Heart left ventricle (tissue), 16 donors: ENCODE results near the gene WDR37. TPM values are rescaled to one million over a fixed set of nuclear protein-coding genes. Genes with fewer than 3 reads are reported as not detected.

Experiments
- ATAC-seq, 4 donors: fragments of 200-7000 bp; cut with Tn5 transposase; one replicate each; pipeline ENCODE4 v1.9.1; 2020 to 2022; ENCODE audit warnings: moderate library complexity in 4 of 4, mild to moderate bottlenecking in 3 of 4, moderate number of reproducible peaks in 1 of 4
- DNase-seq, 5 donors: peaks; one replicate each; pipeline ENCODE4 v3.0.0-alpha.2; 2020
- H3K27ac ChIP-seq, 12 donors: fragments of 200-600 bp; sonication (generic) in 4 of 12; one replicate each; pipeline versions ENCODE4 v1.5.0 to v1.8.0; 2016 to 2022; ENCODE audit warnings: mild to moderate bottlenecking in 2 of 12
- H3K27me3 ChIP-seq, 9 donors: fragments of 200-600 bp; sonication (generic) in 2 of 9; one replicate each; pipeline versions ENCODE4 v1.5.1 to v1.8.0; 2016 to 2022; ENCODE audit warnings: mild to moderate bottlenecking in 3 of 9
- H3K36me3 ChIP-seq, 9 donors: fragments of 200-600 bp; sonication (generic) in 2 of 9; one replicate each; pipeline versions ENCODE4 v1.5.0 to v1.8.0; 2018 to 2022; ENCODE audit warnings: mild to moderate bottlenecking in 2 of 9
- H3K4me1 ChIP-seq, 12 donors: fragments of 200-600 bp; sonication (generic) in 4 of 12; one replicate each; pipeline versions ENCODE4 v1.5.0 to v1.8.0; 2016 to 2022; ENCODE audit warnings: mild to moderate bottlenecking in 3 of 12
- H3K4me3 ChIP-seq, 12 donors: fragments of 200-600 bp; sonication (generic) in 4 of 12; one replicate each; pipeline versions ENCODE4 v1.5.0 to v1.8.0; 2017 to 2022; ENCODE audit warnings: mild to moderate bottlenecking in 9 of 12, moderate library complexity in 4 of 12
- H3K9me3 ChIP-seq, 12 donors: fragments of 200-600 bp; sonication (generic) in 4 of 12; one replicate each; pipeline versions ENCODE4 v1.5.0 to v1.8.0; 2016 to 2022; ENCODE audit warnings: mild to moderate bottlenecking in 1 of 12
- CTCF ChIP-seq, 12 donors: fragments of 200-600 bp; sonication (generic) in 4 of 12; IDR thresholded peaks; one replicate each; pipeline versions ENCODE4 v1.5.0 to v1.8.0; 2018 to 2022; ENCODE audit warnings: antibody characterized with exemption in 12 of 12, mild to moderate bottlenecking in 5 of 12
- POLR2A ChIP-seq, 2 donors: fragments of 450-650 bp; IDR thresholded peaks; one replicate each; pipeline ENCODE4 v1.6.1; 2017; ENCODE audit warnings: antibody characterized with exemption in 2 of 2, mild to moderate bottlenecking in 2 of 2, moderate library complexity in 2 of 2
- WGBS, 4 donors: extraction: QIAGEN DNeasy Blood & Tissue Kit in 2 of 4; methylation state at CpG; one replicate each; pipeline versions ENCODE4 v1.1.5 to v1.1.7; 2013 to 2018; 5-methylcytosine and 5-hydroxymethylcytosine counted together
- intact Hi-C, 10 donors: fragments of 100-400 bp; cut with DNase I; formaldehyde crosslinking; loops; one replicate each; pipeline versions ENCODE4 v1.11.1 to v1.14.2; 2022
- polyA plus RNA-seq, 2 donors: library from polyadenylated mRNA; stranded (reverse); fragments of 200-250 nt; gene quantifications; one replicate each; pipeline ENCODE4 v1.2.3, GENCODE V29; 2013
- total RNA-seq, 9 donors: library from RNA; depleted of rRNA in 2 of 9; stranded (reverse); fragments of >200 nt in 2 of 9; fragmentation: NEBNext Ultra II Directional in 3 of 9; extraction: Animal tissue kit (Norgen Biotek cat#: 25700) in 3 of 9; gene quantifications; one replicate each; pipeline versions ENCODE4 v1.1.0 to v1.2.4, GENCODE V29; 2016 to 2023
- donor health status: ischemic (EF 13 %, LVEDD 7.1; RV severe dilation, severe dysfunction).
- donor health status: healthy with polysubstance abuse.
- donor health status: DM: no; HTN: yes; CAD: no.
- donor health status: DM: no; HTN: no; CAD: no.
- donor health status: ischemic (EF 25% LVEDD 6.9; RV normal size, moderate dysfunction).
- donor health status: ischemic (EF 25% LVEDD 5.7; RV mildly dilated, moderate dysfunction).
- donor health status: healthy.
- donor health status: DM: yes; HTN: yes; CAD: no.
- donor health status: ischemic (EF 35%, LVEDD 5.7; RV mildly dilated, moderate dysfunction).
- donor health status: nonischemic (EF 11% LVEDD 7.7; RV severe dilation, severe dysfunction).
- donor health status: DM: yes; HTN: yes; CAD: no.
- donor health status: PGD.
- donor health status: ischemic (EF 29% LVEDD 5.4; RV normal size, mild dysfunction).
- donor health status: nonischemic (EF 23%, LVEDD 6.1; RV moderate dilation, normal function).

The WDR37 gene
- total and polyA plus RNA-seq, 11 donors: 8.4 to 43.3 (median 26.3) TPM

DNA sequence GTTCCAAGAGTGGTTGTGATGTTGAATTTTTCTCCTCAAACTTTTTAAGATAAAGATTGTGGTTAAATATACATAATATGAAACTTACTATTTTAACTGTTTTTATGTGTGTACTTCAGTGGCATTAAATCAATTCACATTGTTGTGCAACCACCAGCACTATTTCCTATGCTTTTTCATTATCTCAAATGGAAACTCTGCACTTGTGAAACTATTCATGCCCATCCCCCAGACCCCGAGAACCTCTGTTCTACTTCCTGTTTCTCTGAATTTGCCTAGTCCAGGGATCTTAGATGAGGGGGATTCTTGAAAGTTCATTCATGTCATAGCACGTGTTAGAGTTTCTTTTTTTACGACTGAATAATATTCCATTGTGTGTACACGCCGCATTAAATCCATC, 67.0 kb downstream of the WDR37 start:
- DNase-seq: peak in 1 of 5 donors; percentile 2
- Histone ChIP-seq H3K36me3 (peaks cover 0 to 99% (median 93%) of the 10 kb centered on the region in 9 donors), H3K27ac (no peak overlapping the region), H3K9me3 (no peaks in the 10 kb centered on the region), H3K27me3 (no peaks in the 10 kb centered on the region), H3K4me1 (peaks cover 0 to 13% (median 3%) of the 10 kb centered on the region in 12 donors), H3K4me3 (no peak overlapping the region)
- ATAC-seq: no peak
- TF ChIP-seq CTCF (IDR thresholded peaks at IDR 0.05) (no peak), POLR2A (IDR thresholded peaks at IDR 0.05) (no peak)
- WGBS, 4 donors: 91 to 95% (median 91%) methylated on average over 5 of the region's 5 CpGs
- intact Hi-C loops: no loop called here

DNA sequence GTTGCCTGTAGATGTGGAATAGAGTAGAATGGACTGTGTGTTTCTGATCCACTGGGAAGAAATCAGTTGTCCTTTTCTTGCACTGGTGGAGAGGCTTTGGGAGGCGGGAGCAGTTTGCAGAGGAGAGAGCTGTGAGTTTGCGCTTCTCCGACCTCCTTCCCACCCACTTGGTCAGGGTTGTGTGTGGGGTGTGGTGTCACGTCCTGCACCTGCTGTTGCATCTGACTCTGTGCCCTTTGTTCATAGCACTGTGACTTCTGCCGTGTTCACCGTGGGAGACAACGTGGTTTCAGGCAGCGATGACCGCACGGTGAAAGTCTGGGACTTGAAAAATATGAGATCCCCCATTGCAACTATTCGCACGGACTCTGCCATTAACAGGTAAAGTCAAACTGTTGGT, 67.8 kb downstream of the WDR37 start:
- Histone ChIP-seq H3K4me1 (peaks cover 0 to 14% (median 3%) of the 10 kb centered on the region in 12 donors), H3K36me3 (peaks cover 0 to 100% (median 93%) of the 10 kb centered on the region in 9 donors), H3K9me3 (no peaks in the 10 kb centered on the region), H3K4me3 (no peak overlapping the region), H3K27me3 (no peaks in the 10 kb centered on the region), H3K27ac (no peak overlapping the region)
- intact Hi-C loops: no loop called here
- 96 to 97% (median 97%) methylated on average over 12 of the region's 12 CpGs for WGBS, 4 donors
- TF ChIP-seq POLR2A (IDR thresholded peaks at IDR 0.05) (no peak), CTCF (IDR thresholded peaks at IDR 0.05) (no peak)
- ATAC-seq (no peak), DNase-seq (peak in 1 of 5 donors; percentile 1)

GRCh38 chr10:1124796-1125195, 68.6 kb downstream of the WDR37 start:
- ATAC-seq (no peak), DNase-seq (peak in 1 of 5 donors; percentile 1)
- Histone ChIP-seq H3K36me3 (peaks cover 0 to 100% (median 93%) of the 10 kb centered on the region in 9 donors), H3K27ac (no peak overlapping the region), H3K9me3 (no peaks in the 10 kb centered on the region), H3K27me3 (no peaks in the 10 kb centered on the region), H3K4me1 (peaks cover 0 to 7% (median 0%) of the 10 kb centered on the region in 12 donors), H3K4me3 (no peak overlapping the region)
- intact Hi-C loops: no loop called here
- WGBS, 4 donors: 95 to 98% (median 98%) methylated on average over 11 of the region's 11 CpGs
- TF ChIP-seq POLR2A (IDR thresholded peaks at IDR 0.05): no peak
- no peak for TF ChIP-seq CTCF (IDR thresholded peaks at IDR 0.05)

- peaks cover 0 to 100% (median 95%) of the 10 kb centered on the region in 9 donors for H3K36me3 ChIP-seq
- 93 to 97% (median 94%) methylated on average over 13 of the region's 13 CpGs for WGBS, 4 donors
- peaks cover 0 to 7% (median 0%) of the 10 kb centered on the region in 12 donors for H3K4me1 ChIP-seq
- TF ChIP-seq POLR2A (IDR thresholded peaks at IDR 0.05) (no peak), CTCF (IDR thresholded peaks at IDR 0.05) (no peak)
- ATAC-seq: no peak
- H3K27me3 ChIP-seq: no peaks in the 10 kb centered on the region
- peak in 1 of 5 donors; percentile 3 for DNase-seq
- no peak overlapping the region for H3K4me3 ChIP-seq
- intact Hi-C loops: no loop called here
- H3K9me3 ChIP-seq: no peaks in the 10 kb centered on the region
- H3K27ac ChIP-seq: no peak overlapping the region
These were observed 70.3 kb downstream of the WDR37 start for GRCh38 chr10:1126461-1126860.
